ENCODE results near the gene BCDIN3D. TPM values are rescaled to one million over a fixed set of nuclear protein-coding genes. Genes with fewer than 3 reads are reported as not detected.

BCDIN3D gene, protein sequence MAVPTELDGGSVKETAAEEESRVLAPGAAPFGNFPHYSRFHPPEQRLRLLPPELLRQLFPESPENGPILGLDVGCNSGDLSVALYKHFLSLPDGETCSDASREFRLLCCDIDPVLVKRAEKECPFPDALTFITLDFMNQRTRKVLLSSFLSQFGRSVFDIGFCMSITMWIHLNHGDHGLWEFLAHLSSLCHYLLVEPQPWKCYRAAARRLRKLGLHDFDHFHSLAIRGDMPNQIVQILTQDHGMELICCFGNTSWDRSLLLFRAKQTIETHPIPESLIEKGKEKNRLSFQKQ
- total RNA-seq = 1 to 10 TPM; 2.9 to 4.0 TPM
- long read RNA-seq, partial matches to known transcripts = 0 of 5 reads
- long read RNA-seq, other reads (novel, unspliced or antisense) = 1 of 5 reads

DNA sequence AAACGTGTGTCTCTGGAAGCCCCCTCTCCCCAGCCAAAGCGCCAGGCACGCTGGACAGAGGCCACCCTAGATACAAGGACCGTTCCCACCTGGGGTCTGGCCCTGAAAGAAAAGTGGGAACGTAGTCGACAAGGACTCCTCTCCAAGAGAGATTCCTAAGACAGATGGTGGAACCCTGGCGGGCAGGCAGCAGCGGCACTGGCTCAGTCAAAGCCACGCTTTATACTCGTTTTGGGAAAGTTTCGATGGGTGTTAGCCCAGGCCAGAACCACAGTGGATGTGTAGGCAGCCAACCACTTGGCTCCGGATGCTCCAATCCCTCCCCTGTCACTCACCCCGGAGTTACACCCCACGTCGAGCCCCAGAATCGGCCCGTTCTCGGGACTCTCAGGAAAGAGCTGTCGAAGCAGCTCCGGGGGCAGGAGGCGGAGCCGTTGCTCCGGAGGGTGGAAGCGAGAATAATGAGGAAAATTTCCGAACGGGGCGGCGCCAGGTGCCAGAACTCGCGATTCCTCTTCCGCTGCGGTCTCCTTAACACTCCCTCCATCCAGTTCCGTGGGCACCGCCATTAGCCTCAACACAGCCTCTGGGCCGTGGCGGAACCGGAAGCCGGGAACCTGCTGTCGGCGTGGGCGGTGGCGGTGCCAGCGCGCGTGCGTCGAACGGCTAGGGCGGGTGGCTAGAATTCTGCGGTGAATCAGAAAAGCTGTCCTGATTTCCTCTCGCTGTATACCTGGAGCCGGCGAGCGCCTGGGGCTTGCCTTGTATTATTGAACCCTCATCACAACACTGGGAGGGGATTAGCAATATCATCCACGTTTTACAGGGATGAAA is at the start of gene BCDIN3D:
Gene BCDIN3D, minus strand, starts transcription at position 588 of the 834 bp plus-strand sequence. Its CDS starts 19 bp downstream, at position 569.
- intact Hi-C loops (cut with DNase I) = no loop called here
- DNase-seq = peak; percentile 95
- peak; percentile 98 for ATAC-seq

DNA sequence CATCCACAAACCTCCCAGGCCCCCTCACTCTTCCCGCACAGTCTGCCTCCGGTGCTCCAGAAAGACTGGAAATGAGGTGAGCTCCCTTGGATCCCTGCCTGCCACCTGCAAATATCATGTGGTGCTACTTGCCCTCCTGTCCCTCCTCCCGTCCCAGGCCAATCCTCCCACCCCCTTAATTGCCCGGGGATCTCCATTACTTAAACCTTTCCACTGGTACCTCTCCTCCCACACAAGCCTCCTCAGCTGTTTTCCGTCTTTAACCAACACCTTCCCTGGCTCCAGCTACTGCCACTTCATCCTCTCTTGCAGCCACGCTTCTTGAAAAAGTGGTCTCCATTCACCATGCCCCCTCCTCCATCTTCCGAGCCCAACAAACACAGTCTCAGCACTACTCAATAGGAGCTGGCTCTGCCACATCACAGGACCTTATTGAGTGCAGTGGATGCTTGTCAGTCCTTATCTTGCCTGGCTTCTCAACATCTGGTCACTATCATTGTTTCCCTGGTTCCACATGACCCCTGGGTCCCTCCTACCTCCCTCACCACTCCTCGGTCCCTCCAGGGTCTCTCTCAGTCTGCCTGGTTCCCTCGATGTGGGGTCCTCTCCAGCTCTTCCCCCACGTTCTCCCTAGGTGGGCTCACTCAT is 49.3 kb upstream of the BCDIN3D start:
- ATAC-seq = no peak
- intact Hi-C loops (cut with DNase I) = no loop called here
- peak; percentile 4 for DNase-seq

DNA sequence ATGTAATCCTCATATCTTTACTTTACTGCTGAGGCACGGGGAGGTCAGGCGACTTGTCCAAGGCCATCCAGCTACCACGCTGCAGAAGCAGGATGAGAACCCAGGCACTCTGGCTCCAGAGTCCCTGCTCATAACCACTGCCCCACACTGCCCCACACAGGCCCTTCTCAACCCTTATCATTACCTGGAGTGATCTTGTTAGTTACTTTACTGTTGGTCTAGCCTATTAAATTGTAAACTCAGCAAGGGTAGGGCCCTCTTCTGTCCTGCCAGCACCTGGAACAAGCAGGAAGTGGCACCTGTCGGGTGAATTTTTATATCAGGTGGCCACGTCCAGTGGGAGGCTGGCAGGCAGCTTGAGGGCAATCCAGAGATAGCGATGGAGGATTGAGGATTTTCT is 48.6 kb upstream of the BCDIN3D start:
- intact Hi-C loops (cut with DNase I) = no loop called here
- ATAC-seq = no peak
- peak; percentile 6 for DNase-seq

DNA sequence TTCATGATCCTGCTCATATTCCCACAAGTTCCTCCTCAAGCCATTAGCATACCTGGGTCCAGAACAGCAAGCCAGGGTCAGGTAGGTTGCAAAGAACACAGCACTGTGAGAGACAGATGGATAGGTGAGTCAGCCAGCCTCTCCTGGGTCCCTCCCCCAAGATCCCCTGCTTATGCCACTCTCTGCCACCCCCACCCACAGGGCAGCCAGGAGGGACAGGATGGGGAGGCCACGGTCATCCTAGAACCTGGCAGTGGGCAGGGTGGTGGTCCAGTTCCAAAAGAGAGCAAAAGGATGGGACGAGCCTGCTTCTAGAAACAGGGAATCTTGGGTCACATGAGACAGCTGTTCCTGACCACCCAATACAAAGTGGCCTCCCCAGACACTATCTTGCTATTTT is 48.1 kb upstream of the BCDIN3D start:
- DNase-seq = peak; percentile 4
- intact Hi-C loops (cut with DNase I) = no loop called here
- no peak for ATAC-seq

DNA sequence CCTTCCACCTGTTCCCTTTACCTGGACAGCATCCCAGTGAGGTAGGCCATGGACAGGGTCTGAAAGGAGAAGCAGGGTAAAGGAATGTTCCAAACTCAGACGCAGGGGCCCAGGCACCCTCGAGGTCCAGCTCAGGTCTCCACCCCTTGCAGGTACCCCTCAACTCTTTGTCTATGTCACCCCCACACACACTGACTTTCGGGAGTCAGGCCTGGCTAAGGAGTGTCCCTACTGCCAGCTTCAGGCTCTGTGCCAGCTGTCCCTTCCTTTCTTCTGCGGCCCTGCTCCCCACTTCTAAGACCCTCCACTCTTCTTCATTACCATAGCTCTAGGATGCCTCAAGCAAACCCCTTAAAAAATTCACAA is 47.2 kb upstream of the BCDIN3D start:
- intact Hi-C loops (cut with DNase I) = no loop called here
- DNase-seq (no peak), ATAC-seq (no peak)

DNA sequence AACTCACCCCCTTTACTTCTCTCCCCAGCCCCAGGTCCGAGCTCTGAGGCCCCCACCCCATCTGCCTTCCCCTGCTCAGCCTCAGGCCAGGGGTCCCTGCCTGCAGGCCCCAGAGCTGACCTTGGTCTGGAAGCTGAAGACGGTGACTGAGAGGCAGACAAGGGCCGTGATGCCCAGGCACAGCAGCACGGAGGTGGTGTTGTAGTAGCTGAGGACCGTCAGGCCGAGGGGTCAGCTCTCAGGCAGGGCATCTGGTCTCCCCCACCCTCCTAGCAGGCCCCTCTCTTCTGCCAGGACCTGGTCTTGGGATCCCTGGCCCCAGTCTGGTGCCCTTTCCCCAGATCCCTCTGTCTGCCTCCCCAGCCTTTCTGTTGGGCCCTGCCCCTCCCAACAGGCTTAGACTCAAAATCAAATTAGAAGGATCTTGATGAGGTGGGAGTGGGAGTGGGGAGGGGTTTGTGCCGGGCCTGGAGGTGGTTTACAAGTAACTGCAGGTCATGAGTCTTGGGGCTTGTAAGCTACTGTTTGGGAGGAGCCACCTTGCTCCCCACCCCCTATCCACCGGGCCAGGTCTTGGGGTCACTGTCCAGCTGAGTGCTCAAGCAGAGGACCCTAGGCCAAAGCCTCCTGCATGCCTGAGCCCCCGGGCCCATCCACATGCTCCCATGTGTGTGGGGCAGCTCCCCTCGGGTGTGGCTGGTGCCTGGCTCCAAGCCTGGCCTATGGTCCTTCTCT is 46.6 kb upstream of the BCDIN3D start:
- DNase-seq (no peak), ATAC-seq (no peak)
- intact Hi-C loops (cut with DNase I) = no loop called here

DNA sequence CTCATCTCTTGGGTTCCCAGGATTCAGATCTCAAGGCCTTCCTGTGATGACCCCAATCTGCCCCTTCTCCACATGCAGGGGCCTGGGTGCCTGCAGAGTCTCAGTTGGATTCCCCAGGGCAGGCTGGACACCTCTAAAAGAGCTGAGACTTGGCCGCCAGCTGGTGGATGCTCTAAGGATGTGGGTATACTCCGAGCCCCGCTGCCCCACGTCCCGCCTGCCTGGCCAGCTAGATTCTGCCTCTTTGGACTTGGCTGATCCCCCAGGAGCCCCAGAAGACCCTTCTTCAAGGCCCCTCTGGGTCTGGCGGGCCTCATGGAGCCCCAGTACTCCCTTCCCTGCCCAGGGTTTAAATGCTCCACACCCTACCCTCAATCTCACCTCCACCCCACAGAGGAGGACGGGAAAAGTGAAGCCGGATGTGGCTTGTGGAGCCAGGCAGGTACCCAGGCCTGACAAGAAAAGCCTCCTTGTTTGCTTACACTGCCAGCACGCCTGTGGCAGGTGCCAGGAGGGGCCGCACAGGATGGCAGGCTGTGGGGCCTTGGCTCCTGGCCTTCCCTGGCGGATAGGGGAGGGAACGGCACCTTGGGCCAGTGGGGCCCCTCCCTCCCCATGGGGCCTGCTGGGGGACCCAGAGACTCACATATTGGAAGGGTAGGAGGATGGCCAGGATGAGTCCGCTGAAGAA is 45.7 kb upstream of the BCDIN3D start:
- no peak for DNase-seq
- ATAC-seq = no peak

DNA sequence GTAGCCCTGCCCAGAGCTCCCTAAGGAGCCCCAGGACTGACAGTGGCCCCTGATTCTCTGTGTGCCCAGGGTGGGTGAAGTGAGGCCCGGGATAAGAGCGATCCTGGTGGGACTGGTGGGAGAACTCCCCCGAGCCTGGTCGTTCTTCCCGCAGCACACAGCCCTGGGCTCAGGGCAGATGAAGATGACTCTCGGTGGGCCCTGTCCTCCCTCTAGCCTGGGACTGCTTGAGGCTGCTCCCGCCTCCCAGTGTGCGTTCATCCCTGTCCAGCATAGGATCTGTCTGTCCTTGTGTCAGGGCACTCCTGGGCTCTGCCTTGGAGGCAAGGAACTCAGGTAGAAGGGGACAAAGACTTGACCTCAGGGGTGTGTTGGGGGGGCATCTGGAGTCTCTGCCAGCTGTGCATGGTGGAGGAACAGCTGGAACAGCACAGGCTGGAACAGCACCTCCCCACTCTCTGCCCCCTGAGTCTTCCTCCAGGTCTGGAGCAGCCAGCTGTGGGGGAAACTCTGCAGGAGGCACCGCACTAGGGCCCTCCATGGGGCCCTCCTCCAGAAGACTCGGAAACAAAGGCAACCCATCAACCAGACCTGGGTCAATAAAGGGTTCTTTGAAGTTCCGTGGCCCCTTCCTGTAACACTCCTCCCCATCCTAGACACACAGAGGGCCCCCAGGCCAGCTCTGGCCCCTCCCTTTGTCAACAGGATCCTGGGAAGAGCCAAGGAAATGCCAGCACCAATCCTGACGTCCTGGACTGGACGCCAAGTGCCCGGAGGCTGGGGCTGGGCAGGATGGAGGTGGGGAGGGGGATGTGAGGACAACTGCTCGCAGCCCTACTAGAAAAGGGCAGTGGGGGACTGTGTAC is 44.9 kb upstream of the BCDIN3D start:
- no peak for DNase-seq

More for the DNA sequence above, 45.7 kb upstream of the BCDIN3D start:
- intact Hi-C loops (cut with DNase I) = no loop called here

DNA sequence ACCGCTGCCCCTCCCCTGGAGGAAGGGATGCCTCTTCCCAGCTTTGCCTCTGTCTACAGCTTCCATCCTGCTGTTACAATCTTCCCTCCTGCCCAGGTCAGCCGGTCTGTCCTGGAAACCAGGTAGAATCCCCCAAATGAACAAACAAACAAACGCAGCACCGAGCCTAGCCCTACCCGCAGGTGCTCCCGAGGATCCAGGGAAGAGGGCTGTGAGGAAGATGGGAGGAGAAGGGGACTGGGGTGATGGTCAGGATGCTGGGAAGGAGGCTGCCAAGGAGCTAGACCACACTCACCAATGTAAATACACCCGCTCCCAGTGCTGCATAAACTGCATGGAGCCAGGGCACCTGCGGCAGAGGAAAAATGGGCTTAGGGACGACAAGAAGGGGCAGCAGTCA is 44.2 kb upstream of the BCDIN3D start:
- peak; percentile 8 for DNase-seq
- intact Hi-C loops (cut with DNase I) = no loop called here
- ATAC-seq = no peak

More for the DNA sequence above, 44.9 kb upstream of the BCDIN3D start:
- intact Hi-C loops (cut with DNase I) = no loop called here
- no peak for ATAC-seq

DNA sequence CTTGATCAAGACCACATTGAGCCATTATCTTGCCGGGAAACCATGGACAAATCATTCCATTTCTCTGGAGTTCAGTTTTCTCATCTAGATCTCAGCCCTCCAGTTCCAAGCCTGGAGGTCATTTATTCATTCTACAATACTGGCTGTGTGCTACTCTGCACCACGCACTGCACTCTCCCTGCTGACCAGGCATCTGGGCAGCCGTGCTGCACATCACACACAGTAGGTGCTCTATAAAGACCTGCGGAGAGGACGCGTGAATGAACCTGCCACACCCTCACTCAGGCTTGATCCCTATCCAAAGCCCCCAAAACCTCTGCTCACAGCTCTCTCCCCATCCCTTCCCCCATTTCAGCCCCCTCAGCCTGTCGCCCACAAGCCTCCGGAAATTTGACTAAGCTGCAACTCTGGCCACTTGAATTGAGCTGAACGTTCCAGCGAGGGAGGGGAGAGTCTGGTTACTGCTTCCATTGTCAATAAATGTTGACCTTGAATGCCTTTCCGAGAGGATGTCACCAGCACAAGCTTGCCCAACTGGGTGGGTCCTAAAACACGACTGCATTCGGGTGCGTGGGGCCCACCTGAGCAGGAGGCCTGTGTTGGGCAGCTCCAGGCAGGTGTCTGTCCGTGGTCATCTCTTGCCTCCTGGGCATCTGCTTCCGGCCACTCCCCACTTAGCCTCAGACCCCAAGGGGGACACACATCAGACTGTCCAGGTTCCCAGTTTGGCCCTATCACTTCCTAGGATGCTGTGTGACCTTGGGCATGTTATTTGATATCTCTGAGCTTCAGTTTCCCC is 43.0 kb upstream of the BCDIN3D start:
- intact Hi-C loops (cut with DNase I) = no loop called here
- ATAC-seq = no peak
- DNase-seq = peak; percentile 4

DNA sequence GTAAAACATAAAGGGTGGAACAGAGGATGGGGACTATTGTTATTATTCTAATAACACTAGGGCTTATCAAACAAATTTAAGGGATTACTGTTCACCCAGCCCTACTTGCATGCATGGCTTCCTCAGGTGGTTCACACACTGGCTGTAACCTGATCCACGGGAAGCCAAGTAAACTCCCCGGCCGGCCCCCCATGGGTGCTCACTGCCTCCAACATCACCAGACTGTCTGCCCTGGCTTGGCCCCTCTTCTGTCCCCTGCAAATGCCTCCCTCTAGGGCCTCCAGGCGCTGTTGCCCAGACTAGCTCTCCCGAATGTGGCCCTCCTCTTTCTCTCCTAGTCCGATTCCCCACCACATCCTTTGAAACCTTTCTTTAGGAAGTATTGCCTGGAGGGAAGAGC is 42.2 kb upstream of the BCDIN3D start:
- intact Hi-C loops (cut with DNase I) = no loop called here
- no peak for ATAC-seq
- no peak for DNase-seq

DNA sequence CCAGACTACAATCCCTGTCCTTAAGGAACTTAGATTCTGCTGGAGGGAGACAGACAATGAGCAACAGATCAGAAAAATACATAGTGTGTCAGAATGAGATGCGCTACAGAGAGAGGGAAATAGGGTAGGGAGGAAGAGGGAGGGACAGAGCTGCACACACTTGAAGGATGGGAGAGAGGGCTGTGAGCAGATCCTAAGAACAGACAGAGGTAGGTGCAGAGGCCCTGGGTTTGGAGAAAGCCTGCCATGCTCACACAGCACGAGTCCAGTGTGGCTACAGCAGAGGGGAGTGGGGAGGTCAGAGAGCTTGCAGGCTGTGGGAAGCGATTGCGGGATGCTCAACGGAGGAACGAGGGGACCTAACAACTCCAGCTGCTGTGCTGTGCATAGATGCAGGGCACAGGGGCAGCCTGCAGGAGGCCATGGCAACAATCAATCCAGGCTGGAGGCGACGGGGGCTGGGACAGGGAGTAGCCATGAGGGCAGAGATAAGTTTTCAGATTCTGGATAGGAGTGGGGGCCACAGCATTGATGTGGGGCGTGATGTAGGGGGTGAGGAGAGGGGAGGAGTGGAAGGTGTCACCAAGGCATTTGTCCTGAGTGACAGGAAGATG is 40.1 kb upstream of the BCDIN3D start:
- intact Hi-C loops (cut with DNase I) = no loop called here
- ATAC-seq (no peak), DNase-seq (no peak)

DNA sequence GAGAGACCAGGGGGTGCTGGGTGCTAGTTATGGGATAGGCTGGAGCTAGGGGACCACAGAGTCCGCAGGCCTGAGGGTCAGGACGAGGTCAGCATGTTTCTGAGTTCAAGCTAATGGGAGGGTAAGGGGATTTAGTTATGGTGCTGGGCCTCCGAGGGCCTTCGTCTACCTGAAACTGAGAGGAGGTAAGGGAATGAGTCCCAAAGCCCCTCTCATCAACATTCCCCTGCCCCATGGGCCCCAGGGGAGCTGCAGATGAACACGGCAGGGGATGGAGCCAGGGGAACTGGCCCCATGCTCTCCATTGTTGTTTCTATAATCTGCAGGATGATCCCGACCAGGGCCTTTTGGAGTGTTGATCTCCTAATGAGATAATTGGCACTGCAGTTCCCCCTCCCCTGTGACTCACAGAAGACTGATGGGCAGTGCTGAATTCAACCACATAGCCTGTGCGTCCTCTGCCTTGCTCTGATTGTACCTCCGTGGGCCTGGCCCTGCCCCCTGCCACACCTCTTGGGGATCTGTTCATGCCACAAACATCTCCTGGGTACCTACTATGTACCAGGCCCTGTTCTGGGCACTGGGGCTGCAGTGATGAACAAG is 39.4 kb upstream of the BCDIN3D start:
- DNase-seq = no peak
- intact Hi-C loops (cut with DNase I) = no loop called here

DNA sequence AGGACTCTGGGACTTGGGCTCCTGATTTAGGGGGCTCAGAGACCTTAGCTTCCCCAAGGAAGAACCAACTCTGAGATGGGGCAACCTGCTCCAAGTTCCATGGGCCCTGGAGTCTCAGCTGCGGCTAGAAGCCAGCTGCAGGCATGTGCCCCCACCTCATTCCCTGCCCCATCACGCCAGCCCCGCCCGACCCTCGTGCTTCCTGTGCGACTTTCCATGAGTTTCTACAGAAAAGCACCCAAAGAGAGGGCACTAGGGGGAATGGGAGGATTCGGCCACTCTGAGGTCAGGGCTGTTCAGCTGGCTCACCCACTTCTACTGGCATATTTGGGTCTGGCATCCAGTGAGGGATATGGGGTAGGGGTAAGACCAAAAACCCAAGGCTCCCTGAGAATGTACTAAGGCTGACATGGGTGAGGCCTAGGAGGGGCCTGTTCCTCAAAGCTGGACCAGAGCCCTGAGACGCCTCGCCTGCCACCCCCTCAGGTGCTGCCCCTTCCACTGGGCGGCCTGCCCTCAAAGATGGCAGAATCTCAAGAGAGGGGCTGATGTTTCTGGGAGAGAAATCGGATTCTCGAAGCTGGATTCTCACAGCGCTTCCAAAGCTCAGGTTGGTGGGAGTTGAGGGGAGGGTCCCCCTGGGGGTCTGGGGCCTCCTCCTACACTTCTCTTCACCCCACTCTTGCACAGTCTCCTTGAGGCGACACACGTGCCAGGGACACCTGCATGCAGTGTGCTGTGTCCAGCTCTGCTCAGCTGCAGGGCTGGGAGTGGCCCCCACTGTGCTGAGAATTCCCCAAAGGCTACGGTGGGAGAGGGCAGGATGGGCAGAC is 38.7 kb upstream of the BCDIN3D start:
- no peak for DNase-seq
- no peak for ATAC-seq
- intact Hi-C loops (cut with DNase I) = no loop called here

More for the DNA sequence above, 39.4 kb upstream of the BCDIN3D start:
- ATAC-seq = no peak

DNA sequence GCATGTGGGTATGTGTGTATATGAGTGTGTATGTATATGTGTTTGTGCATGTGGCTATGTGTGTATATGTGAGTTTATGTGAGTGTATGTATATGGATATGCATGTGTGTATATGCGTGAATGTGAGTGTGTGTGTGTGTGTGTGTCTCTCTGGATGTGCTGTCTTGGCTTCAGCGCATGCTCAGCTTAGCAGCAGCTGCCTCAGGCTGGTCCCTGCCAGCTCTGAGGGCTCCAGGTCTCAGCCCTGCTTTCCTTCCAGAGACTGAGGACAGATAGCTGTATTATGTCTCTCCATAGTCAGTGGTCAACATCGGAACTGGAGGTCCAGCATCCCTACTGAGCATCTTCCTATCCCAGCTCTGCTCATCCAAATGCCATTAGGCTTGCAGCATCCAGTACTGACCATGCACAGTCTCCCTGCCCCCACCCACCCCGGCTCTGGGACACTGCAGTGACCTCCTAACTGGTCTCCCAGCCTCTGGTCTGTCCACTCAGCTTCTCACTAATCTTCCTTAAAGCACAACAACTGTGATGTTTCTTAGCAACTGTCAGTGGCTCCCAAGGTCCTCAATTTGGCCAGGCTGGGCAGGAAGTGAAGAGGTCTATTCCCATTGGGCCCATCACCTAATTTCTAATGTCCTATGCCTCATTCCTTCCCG is 38.0 kb upstream of the BCDIN3D start:
- DNase-seq = no peak
- intact Hi-C loops (cut with DNase I) = no loop called here
- ATAC-seq = no peak
